Ascending aorta (tissue), 2 donors: Measurements from ENCODE around the gene YES1. TPM values are rescaled to one million over a fixed set of nuclear protein-coding genes. Genes with fewer than 3 reads are reported as not detected.

Experiments used
- DNase-seq, 2 donors: peaks; one replicate each; pipeline ENCODE4 v3.0.0-alpha.2; 2019; ENCODE audit warnings: low spot score in 2 of 2
- H3K27ac ChIP-seq, 2 donors: fragments of 200-600 bp; sonication (generic); one replicate each; pipeline ENCODE4 v1.5.1; 2016 to 2017; ENCODE audit warnings: mild to moderate bottlenecking in 1 of 2
- H3K27me3 ChIP-seq: fragments of 200-600 bp; sonication (generic); one replicate; pipeline ENCODE4 v1.5.1; 2017
- H3K36me3 ChIP-seq, 2 donors: fragments of 200-600 bp; sonication (generic); one replicate each; pipeline ENCODE4 v1.5.1; 2016
- H3K4me1 ChIP-seq, 2 donors: fragments of 200-600 bp; sonication (generic); one replicate each; pipeline ENCODE4 v1.5.1; 2016 to 2017; ENCODE audit warnings: mild to moderate bottlenecking in 1 of 2
- H3K4me3 ChIP-seq, 2 donors: fragments of 200-600 bp; sonication (generic); one replicate each; pipeline ENCODE4 v1.5.1; 2016 to 2017; ENCODE audit warnings: mild to moderate bottlenecking in 1 of 2
- H3K9me3 ChIP-seq, 2 donors: fragments of 200-600 bp; sonication (generic); one replicate each; pipeline ENCODE4 v1.5.1; 2016
- intact Hi-C: fragments of 100-400 bp; cut with DNase I; formaldehyde crosslinking; loops from one replicate; pipeline ENCODE4 v1.15.1; 2023
- total RNA-seq: library from RNA; depleted of rRNA; stranded (reverse); fragments of >200 nt; gene quantifications from one replicate; pipeline ENCODE4 v1.1.0, GENCODE V29; 2016
- TF ChIP-seq, protein P1 (sequence below), 3 experiments: fragments of 200-600 bp in 2 of 3; fragments of 450-650 bp in 1 of 3; sonication (generic) in 2 of 3; IDR thresholded peaks; one replicate each; pipeline ENCODE4 v1.5.1; 2016 to 2019; ENCODE audit warnings: antibody characterized with exemption in 3 of 3, mild to moderate bottlenecking in 1 of 3, moderate library complexity in 1 of 3

YES1 gene
- total RNA-seq, 1 donor from 2014 or later, result 30.5 TPM

DNA sequence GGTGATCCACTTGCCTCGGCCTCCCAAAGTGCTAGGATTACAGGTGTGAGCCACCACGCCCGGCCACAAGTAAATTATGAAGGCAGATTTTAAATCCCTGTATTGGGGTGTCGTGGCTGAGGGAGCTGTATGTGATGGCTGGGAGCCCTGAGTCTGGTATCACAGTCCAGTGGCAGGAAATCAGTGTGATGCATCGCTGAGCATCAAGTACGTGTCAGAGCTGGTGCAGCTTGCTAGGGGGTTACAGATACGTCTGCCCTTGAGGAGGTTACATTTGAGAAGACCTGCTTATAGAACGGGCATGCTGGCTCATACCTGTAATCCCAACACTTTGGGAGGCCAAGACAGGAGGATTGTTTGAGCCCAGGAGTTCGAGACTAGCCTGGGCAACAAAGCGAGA lies 103.9 kb downstream of the YES1 start:
- Histone ChIP-seq H3K27ac (no peak overlapping the region), H3K4me3 (no peak overlapping the region), H3K36me3 (peaks cover 4 to 14% of the 10 kb centered on the region in 2 donors), H3K9me3 (no peaks in the 10 kb centered on the region), H3K4me1 (no peaks in the 10 kb centered on the region), H3K27me3 (no peaks in the 10 kb centered on the region)
- TF ChIP-seq, protein P1, sequence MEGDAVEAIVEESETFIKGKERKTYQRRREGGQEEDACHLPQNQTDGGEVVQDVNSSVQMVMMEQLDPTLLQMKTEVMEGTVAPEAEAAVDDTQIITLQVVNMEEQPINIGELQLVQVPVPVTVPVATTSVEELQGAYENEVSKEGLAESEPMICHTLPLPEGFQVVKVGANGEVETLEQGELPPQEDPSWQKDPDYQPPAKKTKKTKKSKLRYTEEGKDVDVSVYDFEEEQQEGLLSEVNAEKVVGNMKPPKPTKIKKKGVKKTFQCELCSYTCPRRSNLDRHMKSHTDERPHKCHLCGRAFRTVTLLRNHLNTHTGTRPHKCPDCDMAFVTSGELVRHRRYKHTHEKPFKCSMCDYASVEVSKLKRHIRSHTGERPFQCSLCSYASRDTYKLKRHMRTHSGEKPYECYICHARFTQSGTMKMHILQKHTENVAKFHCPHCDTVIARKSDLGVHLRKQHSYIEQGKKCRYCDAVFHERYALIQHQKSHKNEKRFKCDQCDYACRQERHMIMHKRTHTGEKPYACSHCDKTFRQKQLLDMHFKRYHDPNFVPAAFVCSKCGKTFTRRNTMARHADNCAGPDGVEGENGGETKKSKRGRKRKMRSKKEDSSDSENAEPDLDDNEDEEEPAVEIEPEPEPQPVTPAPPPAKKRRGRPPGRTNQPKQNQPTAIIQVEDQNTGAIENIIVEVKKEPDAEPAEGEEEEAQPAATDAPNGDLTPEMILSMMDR (IDR thresholded peaks at IDR 0.05), result no peak
- intact Hi-C loops, result no loop called here
- DNase-seq, result no peak

DNA sequence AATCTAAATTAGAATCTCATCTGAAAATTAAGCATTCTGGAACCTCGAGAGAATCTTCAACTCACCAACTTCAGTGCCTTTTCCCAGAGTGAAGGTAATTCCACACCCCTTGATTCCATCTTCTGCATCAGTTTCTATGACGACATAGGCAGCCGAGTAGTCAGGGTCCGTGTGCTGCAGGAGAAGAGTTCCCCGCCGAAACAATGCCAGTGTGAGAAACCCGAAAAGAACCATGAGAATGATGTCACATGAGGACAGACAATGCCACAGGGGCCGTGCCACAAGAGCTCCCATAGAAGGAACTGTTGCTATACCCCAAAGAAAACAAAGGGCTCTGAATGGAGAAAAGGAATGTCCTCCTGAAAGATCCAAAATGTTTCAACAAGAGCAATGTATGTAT lies 105.6 kb downstream of the YES1 start:
- TF ChIP-seq, protein P1 (IDR thresholded peaks at IDR 0.05), result no peak
- H3K4me3 ChIP-seq, result no peak overlapping the region
- H3K9me3 ChIP-seq, result no peaks in the 10 kb centered on the region
- H3K27me3 ChIP-seq, result no peaks in the 10 kb centered on the region
- no peaks in the 10 kb centered on the region for H3K4me1 ChIP-seq
- DNase-seq, result no peak
- H3K36me3 ChIP-seq, result peaks cover 4 to 17% of the 10 kb centered on the region in 2 donors
- no peak overlapping the region for H3K27ac ChIP-seq
- intact Hi-C loops, result no loop called here

DNA sequence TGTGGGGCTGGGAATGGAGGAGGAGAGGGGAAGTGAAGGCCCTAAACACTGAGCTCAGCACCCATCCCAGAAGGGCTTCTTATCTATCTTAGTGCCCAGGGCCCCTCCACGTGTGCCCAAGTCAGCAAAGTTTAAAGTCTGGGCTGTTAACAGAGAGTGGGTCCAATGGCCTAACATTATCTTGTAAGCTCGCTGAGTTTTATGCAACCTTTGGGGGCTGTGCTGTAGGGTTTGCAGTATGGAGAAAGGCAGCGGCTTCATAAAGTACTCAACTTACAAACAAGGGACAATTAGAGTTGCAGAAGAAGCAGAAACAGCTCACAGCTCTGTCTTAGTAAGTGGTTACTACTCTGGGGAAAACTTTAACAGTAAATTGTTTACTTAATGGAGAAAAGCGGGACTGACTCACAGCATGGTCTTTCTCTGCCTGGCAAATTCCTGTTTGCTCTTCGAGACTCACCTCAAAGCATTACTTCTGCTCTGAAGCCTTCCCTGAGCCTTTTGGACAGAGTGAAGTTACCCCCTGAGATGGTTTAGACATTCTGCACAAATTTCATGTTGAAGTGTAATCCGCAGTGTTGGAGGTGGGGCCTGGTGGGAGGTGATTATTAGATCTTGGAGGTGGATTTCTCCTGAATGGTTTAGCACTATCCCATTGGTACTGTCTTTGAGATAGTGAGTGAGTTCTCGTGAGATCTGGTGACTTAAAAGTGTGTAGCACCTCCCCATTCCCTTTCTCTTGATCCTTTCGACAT lies 108.7 kb downstream of the YES1 start:
- Histone ChIP-seq H3K27me3 (no peaks in the 10 kb centered on the region), H3K4me1 (no peaks in the 10 kb centered on the region), H3K9me3 (no peaks in the 10 kb centered on the region), H3K4me3 (no peak overlapping the region), H3K36me3 (peaks cover 4 to 25% of the 10 kb centered on the region in 2 donors), H3K27ac (no peak overlapping the region)
- intact Hi-C loops, result no loop called here
- TF ChIP-seq, protein P1 (IDR thresholded peaks at IDR 0.05), result no peak
- no peak for DNase-seq

DNA sequence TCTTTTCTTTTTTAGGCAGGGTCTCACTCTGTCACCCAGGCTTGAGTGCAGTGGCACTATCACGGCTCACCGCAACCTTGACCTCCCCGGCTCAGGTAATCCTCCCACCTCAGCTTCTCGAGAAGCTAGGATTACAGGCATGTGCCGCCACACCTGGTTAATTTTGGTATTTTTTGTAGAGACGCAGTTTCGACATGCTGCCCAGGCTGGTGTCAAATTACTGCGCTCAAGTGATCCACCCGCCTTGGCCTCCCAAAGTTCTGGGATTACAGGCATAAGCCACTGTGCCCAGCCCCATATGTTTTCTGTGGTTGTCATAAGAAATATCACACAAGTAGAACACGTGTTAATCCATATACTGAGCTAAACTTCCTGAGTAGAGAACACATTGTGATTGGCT lies 114.2 kb downstream of the YES1 start:
- TF ChIP-seq, protein P1 (IDR thresholded peaks at IDR 0.05), result no peak
- H3K4me3 ChIP-seq, result no peak overlapping the region
- no peaks in the 10 kb centered on the region for H3K9me3 ChIP-seq
- no peak overlapping the region for H3K27ac ChIP-seq
- DNase-seq, result no peak
- peaks cover 10 to 23% of the 10 kb centered on the region in 2 donors for H3K36me3 ChIP-seq
- intact Hi-C loops, result no loop called here
- no peaks in the 10 kb centered on the region for H3K27me3 ChIP-seq
- H3K4me1 ChIP-seq, result no peaks in the 10 kb centered on the region

DNA sequence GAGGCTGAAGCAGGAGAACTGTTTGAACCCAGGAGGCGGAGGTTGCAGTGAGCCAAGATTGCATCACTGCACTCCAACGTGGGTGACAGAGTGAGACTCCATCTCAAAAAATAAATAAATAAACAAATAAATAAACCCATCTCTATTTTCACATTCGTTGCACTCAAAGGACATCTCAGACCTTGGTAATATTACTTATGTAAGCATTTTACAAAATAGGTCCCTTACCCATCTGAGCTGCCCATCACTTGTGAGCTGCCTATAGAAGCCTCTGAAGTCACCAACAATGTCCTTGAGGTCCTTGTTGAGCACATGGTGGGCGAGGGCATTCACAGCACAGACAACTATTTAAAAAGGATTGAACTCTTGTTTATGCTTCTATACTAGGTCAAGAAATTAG lies 115.0 kb downstream of the YES1 start:
- Histone ChIP-seq H3K27ac (no peak overlapping the region), H3K9me3 (no peaks in the 10 kb centered on the region), H3K4me3 (no peak overlapping the region), H3K4me1 (no peaks in the 10 kb centered on the region), H3K36me3 (peaks cover 14 to 23% of the 10 kb centered on the region in 2 donors), H3K27me3 (no peaks in the 10 kb centered on the region)
- intact Hi-C loops, result no loop called here
- TF ChIP-seq, protein P1 (IDR thresholded peaks at IDR 0.05), result no peak
- no peak for DNase-seq
